GM21717 (cell line): ENCODE data around the gene PUS1.
"Not testable (repeated sequence)": the region's sequence is repeated elsewhere in the genome, so short reads cannot be mapped to it uniquely, and the experiment has no call there.

Experiments used
- ATAC-seq: cut with Tn5 transposase; IDR thresholded peaks from one replicate; pipeline ENCODE4 v1.9.1; 2021; ENCODE audit warnings: mild to moderate bottlenecking, moderate library complexity; ENCODE audit not compliant: unreplicated experiment

Gene PUS1

GRCh38 chr12:131954460-131954859 lies 25.4 kb downstream of the PUS1 start:
- ATAC-seq: not testable (repeated sequence)

GRCh38 chr12:131959116-131959515 lies 30.0 kb downstream of the PUS1 start:
- no peak for ATAC-seq

DNA sequence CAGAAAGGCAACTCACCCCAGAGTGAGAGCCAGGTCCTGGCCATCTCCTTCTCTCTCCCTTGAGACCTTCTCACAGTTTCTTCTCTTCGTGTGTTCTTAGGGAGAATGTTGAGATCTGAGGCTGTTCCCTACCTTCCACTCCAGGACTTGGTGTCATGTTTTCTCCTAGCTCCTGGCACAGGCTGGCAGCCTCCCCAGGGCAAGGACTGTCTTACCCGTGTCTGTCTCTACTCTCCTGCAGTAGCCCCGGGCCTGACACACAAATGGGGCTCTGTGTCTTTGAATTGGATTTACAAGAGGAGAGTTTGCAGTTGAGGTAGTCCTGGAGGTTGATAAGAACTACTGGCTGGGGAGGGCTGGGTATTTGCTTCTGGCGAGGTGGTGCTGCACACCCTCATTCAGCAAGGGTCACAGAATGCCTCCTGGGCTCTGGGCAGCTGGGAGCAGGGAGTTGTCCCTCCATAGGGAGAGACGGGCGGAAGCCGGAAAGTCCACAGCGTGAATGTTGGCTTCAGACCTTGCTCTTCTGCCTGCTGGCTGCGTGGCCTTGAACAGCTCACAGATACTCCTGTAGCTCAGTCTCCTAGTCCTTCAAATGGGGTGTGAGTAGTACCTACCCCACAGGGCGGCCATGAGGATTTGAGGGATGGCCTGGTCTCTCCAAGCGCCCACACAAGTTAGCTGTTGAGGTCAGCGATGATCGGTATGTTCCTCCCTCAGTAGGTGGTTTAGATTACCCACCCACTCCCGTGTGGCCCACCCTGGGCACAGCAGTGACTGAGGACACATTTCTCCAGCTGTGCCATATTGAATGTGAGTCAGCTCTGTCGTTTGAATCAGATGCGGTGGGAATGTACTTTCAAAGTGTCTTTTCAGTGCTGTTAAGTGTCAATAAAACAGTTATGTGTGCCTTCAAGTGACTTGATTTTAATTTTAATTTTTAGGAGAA lies 30.8 kb downstream of the PUS1 start:
- no peak for ATAC-seq

DNA sequence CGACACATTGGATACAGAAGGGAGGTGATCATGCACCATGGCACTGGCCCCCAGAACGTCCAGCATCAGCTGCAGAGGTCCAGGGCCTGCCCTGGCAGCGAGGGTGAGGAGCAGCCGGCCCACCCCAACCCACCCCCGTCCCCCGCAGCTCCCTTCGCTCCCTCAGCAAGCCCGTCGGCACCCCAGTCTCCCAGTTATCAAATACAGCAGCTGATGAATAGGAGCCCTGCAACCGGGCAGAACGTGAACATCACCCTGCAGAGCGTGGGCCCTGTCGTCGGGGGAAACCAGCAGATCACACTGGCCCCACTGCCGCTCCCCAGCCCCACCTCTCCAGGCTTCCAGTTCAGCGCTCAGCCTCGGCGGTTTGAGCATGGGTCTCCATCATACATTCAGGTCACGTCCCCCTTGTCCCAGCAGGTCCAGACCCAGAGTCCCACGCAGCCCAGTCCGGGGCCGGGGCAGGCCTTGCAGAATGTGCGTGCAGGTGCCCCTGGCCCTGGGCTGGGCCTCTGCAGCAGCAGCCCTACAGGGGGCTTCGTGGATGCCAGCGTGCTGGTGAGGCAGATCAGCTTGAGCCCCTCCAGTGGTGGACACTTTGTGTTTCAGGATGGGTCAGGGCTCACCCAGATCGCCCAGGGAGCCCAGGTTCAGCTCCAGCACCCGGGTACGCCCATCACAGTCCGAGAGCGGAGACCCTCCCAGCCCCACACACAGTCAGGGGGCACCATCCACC lies 31.7 kb downstream of the PUS1 start:
- not testable (repeated sequence) for ATAC-seq

DNA sequence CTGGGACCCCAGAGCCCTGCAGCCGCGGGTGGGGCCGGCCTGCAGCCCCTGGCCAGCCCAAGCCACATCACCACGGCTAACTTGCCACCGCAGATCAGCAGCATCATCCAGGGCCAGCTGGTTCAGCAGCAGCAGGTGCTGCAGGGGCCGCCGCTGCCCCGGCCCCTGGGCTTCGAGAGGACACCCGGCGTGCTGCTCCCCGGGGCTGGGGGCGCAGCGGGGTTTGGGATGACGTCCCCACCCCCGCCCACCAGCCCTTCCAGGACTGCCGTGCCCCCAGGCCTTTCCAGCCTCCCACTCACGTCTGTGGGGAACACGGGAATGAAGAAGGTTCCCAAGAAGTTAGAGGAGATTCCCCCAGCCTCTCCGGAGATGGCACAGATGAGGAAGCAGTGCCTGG lies 32.3 kb downstream of the PUS1 start:
- not testable (repeated sequence) for ATAC-seq

GRCh38 chr12:131962069-131962468 lies 33.0 kb downstream of the PUS1 start:
- ATAC-seq: no peak

- no peak for ATAC-seq
These were observed 34.3 kb downstream of the PUS1 start for GRCh38 chr12:131963381-131963780.

GRCh38 chr12:131965073-131965472 lies 36.0 kb downstream of the PUS1 start:
- no peak for ATAC-seq

GRCh38 chr12:131971226-131971625 lies 42.1 kb downstream of the PUS1 start:
- ATAC-seq: no peak

DNA sequence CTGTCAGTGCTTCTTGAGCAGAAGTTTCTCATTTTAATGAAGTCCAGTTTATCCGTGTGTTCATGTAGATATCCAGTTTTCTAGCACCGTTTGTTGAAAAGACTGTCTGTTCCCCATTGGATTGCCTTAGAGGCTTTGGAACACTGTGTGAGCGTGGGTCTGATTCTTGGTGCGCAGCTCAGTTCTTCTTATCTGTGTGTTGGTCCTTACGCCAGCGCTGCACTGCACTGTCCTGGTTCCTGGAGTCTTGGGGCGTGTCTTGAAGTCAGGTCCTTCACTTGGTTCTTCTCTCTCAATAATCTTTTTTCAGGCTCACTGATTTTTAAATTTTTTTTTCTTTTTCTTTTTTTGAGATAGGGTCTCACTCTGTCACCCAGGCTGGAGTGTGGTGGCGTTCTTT lies 46.2 kb downstream of the PUS1 start:
- no peak for ATAC-seq

GRCh38 chr12:131979606-131980005 lies 50.5 kb downstream of the PUS1 start:
- no peak for ATAC-seq

GRCh38 chr12:131980263-131980662 lies 51.2 kb downstream of the PUS1 start:
- no peak for ATAC-seq

DNA sequence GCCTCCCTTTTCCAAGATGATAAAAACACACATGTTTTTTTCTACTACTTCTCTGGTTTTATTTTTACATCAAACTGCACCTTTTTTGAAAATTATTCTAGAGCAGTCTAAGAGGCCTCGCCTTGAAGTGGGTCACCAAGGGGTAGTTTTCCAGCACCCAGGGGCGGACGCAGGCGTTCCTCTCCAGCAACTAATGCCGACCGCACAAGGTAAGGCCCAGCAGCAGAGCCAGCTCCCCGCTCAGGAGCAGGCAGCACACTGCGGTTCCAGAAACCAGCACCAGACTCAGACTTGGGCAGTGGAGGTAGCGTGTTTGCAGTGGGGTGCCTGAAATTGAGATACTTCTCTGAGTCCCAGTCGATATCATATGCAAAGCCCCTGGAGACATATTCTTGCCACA lies 52.3 kb downstream of the PUS1 start:
- no peak for ATAC-seq

DNA sequence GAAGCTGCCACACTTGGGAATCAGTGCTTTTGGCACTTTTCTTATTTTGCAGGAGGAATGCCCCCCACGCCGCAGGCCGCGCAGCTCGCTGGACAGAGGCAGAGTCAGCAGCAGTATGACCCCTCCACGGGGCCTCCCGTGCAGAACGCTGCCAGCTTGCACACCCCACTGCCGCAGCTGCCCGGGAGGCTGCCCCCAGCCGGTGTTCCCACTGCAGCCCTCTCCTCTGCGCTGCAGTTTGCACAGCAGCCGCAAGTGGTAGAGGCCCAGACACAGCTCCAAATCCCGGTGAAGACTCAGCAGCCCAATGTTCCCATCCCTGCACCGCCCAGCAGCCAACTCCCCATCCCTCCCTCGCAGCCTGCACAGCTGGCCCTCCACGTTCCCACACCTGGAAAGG lies 53.0 kb downstream of the PUS1 start:
- ATAC-seq: no peak

DNA sequence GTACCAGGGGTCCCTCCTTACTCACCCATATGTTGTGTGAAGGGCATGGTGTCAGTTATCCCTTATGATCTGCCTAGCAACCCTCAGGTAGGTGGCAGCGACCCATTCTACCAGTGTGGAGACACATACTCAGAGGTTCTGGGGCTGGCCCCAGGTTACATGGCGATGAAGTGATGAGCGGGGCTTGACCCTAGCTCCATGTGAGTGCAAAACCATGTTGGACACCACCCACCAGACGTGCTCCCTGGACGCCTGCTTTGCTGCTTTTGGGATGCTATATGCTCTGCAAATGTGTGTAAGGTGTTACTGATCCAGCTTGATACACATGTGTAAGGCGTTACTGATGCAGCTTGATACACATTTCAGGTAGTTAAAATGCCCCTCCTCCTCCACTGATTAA lies 54.0 kb downstream of the PUS1 start:
- no peak for ATAC-seq

GRCh38 chr12:131983554-131983953 lies 54.5 kb downstream of the PUS1 start:
- no peak for ATAC-seq

DNA sequence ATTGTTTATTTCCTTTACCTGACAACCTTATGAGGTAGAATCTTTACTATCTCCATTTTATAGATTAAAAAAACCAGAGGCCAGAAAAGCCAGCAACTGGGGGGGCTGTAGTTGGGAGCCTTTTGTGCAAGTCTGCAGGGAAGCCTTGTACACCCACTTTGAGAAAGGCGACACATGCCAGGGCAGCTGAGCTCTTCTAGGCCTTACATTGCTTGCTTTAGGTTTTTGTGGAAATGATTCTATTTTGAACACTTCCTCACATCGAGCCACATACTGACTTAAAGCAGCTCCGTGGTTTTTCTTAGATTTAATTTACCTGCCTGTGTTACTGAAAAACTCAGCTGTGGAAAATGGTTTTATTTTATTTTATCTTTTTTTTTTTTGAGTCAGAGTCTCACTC lies 55.3 kb downstream of the PUS1 start:
- no peak for ATAC-seq

GRCh38 chr12:131985510-131985875 lies 56.4 kb downstream of the PUS1 start:
- not testable (repeated sequence) for ATAC-seq

DNA sequence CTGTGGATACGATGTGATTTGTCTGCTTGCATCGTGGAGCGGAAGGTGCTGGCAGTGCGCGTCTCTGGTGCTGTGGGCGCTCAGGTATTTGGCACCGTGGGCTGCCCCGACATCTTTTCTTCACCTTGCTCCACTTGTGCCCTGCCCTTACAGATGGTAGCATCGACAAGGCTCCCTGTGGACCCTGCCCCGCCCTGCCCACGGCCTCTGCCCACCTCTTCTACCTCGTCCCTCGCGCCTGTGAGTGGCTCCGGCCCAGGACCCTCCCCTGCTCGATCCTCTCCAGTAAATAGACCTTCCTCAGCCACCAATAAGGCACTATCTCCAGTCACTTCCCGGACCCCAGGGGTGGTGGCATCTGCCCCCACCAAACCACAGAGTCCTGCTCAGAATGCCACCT lies 57.3 kb downstream of the PUS1 start:
- no peak for ATAC-seq

DNA sequence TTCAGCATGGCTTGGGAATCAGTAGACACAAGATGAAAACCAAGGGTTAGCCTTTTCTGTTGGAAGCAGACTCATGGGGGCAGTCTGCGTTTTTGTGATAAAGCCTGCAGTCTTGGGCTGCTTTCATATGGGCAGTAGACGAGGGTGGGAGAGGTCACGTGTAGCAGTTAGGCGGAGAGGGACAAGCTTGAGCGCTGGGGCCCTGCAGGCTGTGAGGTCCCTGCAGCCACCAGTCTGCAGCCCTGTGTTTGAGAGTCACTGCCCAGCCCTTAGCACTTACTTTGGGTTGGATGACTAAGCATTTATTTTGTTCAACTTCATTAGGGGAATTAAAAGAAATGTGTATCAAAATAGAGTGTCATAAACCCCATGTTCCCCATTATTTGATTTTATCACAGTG lies 57.8 kb downstream of the PUS1 start:
- no peak for ATAC-seq

DNA sequence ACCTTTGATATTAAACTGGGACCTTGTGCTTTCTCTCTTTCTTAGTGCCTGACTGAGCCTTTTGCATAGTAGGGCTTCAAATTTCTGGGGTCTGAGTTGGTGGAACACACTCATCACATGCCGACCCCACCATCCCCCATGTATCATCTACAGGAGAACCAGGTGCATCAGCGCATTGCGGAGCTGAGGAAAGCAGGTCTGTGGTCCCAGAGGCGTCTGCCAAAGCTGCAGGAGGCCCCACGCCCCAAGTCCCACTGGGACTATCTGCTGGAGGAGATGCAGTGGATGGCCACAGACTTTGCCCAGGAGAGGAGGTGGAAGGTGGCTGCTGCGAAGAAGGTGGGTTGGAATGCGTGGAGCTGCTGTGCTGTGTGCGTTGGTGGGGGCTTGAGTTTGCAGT lies 58.5 kb downstream of the PUS1 start:
- ATAC-seq: no peak
